HFFc6 (cell line): ENCODE data around the gene TEKT1. TPM values are rescaled to one million over a fixed set of nuclear protein-coding genes. Genes with fewer than 3 reads are reported as not detected.
A peak's percentile ranks its signal among the peaks of the same experiment; 100 is the strongest.

Experiments used
- DNase-seq: peaks from one replicate; pipeline ENCODE4 v3.0.0-alpha.2; 2018
- H3K27ac Mint-ChIP-seq: 2 replicates; pipeline ENCODE4 v1.8.0; 2020; ENCODE audit warnings: mild to moderate bottlenecking, mixed read lengths
- H3K27me3 Mint-ChIP-seq: 2 replicates; pipeline ENCODE4 v1.8.0; 2021; ENCODE audit warnings: mild to moderate bottlenecking, moderate library complexity, mixed read lengths; ENCODE audit not compliant: insufficient read depth
- H3K36me3 Mint-ChIP-seq: 2 replicates; pipeline ENCODE4 v1.8.0; 2021; ENCODE audit warnings: low read depth, mixed read lengths
- H3K4me1 Mint-ChIP-seq: 2 replicates; pipeline ENCODE4 v1.8.0; 2020; ENCODE audit warnings: low read depth, mixed read lengths
- H3K4me3 Mint-ChIP-seq: 2 replicates; pipeline ENCODE4 v1.8.0; 2020; ENCODE audit warnings: mild to moderate bottlenecking, moderate library complexity, mixed read lengths
- H3K9me3 Mint-ChIP-seq: 2 replicates; pipeline ENCODE4 v1.8.0; 2020; ENCODE audit warnings: mild to moderate bottlenecking, mixed read lengths
- total RNA-seq, 6 experiments: library from RNA; stranded (reverse); fragmentation: NEBNext Ultra II Directional; extraction: Animal tissue kit (Norgen Biotek cat#: 25700); gene quantifications; 2 replicates in 1 of 6; 3 replicates in 5 of 6; pipeline ENCODE4 v1.2.3, GENCODE V29; 2021
- TF ChIP-seq, protein P1 (sequence below): fragments of 200-600 bp; sonication (generic); IDR thresholded peaks from 2 replicates; pipeline ENCODE4 v1.5.0; 2021; ENCODE audit warnings: antibody characterized with exemption, mild to moderate bottlenecking

The TEKT1 gene
- total RNA-seq, 6 experiments from 2014 or later, result not detected

DNA sequence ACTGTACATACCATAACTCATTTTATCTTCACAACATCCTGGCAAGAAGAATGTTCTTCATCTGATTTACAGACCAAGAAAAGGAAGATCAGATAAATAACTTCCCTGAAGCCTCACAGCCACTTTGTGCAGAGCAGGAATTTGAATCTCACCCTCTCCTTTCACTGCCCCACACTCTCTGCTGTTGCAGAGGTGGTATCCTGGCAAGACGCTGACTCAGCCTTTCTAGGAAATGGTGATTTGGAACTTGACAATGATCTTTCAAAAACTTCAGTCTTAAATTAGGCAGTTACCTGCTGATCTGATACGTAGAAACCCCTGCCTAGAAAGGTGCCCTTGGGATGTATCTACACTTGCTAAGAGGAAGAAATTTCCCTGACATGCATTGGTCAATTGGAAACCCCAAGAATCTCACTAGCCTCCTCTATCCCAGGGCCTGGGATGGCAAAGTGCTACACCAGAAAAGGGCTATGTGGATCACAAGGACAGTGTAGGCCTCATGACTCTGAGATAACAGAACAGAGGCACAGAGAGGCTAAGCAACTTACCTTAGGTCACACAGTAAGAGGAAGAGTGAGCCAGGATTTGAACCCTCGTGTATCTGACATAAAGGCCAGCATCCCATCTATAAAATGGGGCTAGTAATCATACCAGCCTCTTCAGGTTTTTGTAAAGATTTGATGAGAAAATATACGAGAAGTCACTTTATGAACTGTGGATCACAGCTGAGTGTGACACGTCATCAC is 37.6 kb downstream of the TEKT1 start:
- H3K9me3 Mint-ChIP-seq, result no peaks in the 10 kb centered on the region
- H3K27me3 Mint-ChIP-seq, result peaks cover 46% of the 10 kb centered on the region
- H3K4me3 Mint-ChIP-seq, result no peak overlapping the region
- 0 out of 2 replicates have a peak, but pooled peaks cover 6% of the 10 kb centered on the region for H3K4me1 Mint-ChIP-seq
- H3K27ac Mint-ChIP-seq, result no peak overlapping the region
- DNase-seq, result no peak
- no peaks in the 10 kb centered on the region for H3K36me3 Mint-ChIP-seq
- TF ChIP-seq, protein P1, sequence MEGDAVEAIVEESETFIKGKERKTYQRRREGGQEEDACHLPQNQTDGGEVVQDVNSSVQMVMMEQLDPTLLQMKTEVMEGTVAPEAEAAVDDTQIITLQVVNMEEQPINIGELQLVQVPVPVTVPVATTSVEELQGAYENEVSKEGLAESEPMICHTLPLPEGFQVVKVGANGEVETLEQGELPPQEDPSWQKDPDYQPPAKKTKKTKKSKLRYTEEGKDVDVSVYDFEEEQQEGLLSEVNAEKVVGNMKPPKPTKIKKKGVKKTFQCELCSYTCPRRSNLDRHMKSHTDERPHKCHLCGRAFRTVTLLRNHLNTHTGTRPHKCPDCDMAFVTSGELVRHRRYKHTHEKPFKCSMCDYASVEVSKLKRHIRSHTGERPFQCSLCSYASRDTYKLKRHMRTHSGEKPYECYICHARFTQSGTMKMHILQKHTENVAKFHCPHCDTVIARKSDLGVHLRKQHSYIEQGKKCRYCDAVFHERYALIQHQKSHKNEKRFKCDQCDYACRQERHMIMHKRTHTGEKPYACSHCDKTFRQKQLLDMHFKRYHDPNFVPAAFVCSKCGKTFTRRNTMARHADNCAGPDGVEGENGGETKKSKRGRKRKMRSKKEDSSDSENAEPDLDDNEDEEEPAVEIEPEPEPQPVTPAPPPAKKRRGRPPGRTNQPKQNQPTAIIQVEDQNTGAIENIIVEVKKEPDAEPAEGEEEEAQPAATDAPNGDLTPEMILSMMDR, result no peak

DNA sequence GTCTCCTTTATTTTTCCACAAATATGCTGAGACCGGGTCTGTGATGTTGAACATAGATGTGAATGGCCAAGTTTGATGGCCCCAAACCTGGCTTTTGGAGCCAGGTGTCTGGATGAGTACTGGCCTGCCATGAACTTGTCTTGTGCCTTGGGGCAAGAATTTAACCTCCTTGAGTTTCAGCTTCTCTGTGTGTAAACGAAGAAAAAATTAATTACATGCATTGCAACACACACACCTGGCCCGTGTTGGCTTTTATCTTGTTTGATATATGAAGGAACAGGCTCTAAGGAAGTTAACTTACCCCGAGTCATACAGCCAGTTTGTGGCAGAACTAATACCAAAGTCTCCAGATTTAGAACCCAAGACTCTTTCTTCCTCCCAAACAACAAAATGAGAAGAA is 42.4 kb downstream of the TEKT1 start:
- Mint-ChIP-seq H3K27me3 (peaks cover 27% of the 10 kb centered on the region), H3K36me3 (no peaks in the 10 kb centered on the region), H3K4me3 (no peak overlapping the region), H3K4me1 (peaks cover 19% of the 10 kb centered on the region), H3K27ac (no peak overlapping the region), H3K9me3 (no peaks in the 10 kb centered on the region)
- no peak for DNase-seq
- TF ChIP-seq, protein P1, result no peak

DNA sequence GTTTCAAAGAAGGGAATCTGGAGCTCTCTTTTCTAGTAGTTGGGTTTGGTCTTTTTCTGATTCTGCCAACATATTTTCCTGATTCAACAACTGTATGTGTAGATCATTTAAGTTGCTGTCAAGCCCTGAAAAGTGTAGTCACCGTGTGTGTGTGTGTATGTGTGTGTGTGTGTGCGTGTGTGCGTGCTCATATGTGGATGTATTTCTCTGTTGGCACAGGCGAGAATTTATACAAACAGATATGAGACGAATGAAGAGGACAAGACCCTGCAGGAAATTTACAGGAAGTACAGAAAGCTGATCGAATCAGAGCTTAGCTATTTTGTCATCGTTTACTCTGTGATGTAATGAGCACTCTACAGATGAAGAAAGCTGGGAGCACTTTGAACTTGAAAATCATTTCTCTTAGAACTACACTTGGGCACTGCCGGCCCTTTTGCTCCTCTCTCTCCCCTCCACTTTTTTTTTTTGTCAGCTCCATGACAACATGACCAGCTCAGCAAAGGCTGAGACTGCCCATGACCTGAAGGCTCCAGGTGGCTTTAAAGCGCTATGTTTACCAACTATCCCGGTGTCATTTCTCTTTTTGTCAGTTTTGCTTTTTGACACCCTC is 44.3 kb downstream of the TEKT1 start:
- H3K36me3 Mint-ChIP-seq, result no peaks in the 10 kb centered on the region
- H3K27ac Mint-ChIP-seq, result peak overlapping the region; percentile 3; the same call in 1 of the 2 replicates
- H3K4me1 Mint-ChIP-seq, result peaks cover 19% of the 10 kb centered on the region
- peaks cover 25% of the 10 kb centered on the region for H3K27me3 Mint-ChIP-seq
- peak overlapping the region; percentile 15; the same call in 1 of the 2 replicates for H3K4me3 Mint-ChIP-seq
- no peak for DNase-seq
- TF ChIP-seq, protein P1, result no peak
- H3K9me3 Mint-ChIP-seq, result no peaks in the 10 kb centered on the region

DNA sequence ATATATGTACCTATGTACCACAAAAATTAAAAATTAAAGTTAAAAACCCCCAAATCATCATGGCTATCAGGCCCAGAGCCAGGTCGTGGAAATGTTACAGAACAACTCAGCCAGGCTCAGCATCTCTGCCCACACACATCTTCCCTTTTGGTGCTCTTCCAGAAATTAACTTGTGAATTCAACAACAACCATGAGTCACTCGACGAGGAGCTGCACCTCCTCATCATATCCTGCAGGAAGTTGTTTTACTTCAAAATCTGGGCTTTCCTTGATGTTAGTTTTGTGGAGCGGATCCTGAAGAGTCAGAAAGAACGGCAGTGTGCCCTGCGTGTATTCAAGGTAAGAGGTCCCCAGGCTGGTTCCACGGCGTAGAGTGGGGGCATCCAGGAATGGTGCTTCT is 44.9 kb downstream of the TEKT1 start:
- Mint-ChIP-seq H3K36me3 (no peaks in the 10 kb centered on the region), H3K27me3 (peaks cover 26% of the 10 kb centered on the region), H3K27ac (peak overlapping the region; percentile 3; the same call in 1 of the 2 replicates), H3K4me3 (peak overlapping the region; percentile 15; the same call in 1 of the 2 replicates), H3K4me1 (peaks cover 19% of the 10 kb centered on the region), H3K9me3 (no peaks in the 10 kb centered on the region)
- TF ChIP-seq, protein P1, result peak; percentile 17; the same call in 1 of the 2 replicates
- DNase-seq, result peak; percentile 60

DNA sequence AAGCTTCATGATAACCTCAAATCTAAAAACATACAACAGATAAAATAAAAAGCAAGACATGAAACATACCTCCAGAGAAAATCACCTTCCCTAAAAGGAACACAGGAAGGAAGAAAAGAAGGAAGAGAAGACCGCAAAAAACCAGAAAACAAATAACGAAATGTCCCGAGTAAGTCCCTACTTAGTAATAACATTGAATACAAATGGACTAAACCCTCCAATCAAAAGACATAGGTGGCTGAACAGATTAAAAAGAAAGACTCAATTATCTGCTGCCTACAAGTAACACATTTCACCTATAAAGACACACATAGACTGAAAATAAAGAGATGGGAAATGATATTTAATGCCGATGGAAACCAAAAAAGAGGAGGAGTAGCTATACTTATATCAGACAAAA is 49.3 kb downstream of the TEKT1 start:
- Mint-ChIP-seq H3K9me3 (peaks cover 3% of the 10 kb centered on the region; the same call in 1 of the 2 replicates), H3K4me3 (no peak overlapping the region), H3K4me1 (peaks cover 14% of the 10 kb centered on the region), H3K36me3 (no peaks in the 10 kb centered on the region), H3K27me3 (peaks cover 32% of the 10 kb centered on the region), H3K27ac (no peak overlapping the region)
- TF ChIP-seq, protein P1, result no peak
- DNase-seq, result no peak
